ENCODE results near the gene ELMOD3.

DNA sequence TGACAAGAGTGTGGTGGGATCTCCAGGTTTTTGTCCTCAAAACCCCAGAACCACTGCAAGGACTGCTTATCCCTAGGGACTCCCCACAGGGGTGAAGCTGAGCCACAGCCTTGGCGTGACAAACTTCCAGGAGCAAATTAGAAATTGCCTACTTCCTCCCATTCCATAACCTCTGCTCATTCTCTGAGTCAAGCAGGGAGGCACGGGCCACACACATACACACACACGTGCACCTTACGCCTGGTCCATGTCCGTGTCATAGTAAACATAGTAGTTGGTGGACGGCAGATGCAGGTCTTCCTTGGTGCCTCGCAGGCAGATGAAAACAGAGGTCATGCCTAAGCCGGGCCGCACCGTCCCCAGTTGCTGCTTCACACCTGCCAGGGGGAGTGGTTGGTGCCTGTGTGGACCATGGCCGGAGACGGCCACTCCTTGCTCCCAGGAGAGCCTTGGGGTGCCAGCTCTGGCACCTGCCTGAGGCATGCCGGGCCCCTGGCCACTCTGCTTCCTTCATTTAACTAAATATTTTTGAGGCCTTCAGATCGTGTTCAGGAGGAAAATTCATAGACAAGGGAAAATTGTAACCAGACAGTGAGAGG lies 10.1 kb upstream of the ELMOD3 start:
- TF ChIP-seq, protein P1, sequence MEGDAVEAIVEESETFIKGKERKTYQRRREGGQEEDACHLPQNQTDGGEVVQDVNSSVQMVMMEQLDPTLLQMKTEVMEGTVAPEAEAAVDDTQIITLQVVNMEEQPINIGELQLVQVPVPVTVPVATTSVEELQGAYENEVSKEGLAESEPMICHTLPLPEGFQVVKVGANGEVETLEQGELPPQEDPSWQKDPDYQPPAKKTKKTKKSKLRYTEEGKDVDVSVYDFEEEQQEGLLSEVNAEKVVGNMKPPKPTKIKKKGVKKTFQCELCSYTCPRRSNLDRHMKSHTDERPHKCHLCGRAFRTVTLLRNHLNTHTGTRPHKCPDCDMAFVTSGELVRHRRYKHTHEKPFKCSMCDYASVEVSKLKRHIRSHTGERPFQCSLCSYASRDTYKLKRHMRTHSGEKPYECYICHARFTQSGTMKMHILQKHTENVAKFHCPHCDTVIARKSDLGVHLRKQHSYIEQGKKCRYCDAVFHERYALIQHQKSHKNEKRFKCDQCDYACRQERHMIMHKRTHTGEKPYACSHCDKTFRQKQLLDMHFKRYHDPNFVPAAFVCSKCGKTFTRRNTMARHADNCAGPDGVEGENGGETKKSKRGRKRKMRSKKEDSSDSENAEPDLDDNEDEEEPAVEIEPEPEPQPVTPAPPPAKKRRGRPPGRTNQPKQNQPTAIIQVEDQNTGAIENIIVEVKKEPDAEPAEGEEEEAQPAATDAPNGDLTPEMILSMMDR (IDR thresholded peaks at IDR 0.05) = no peak
- TF ChIP-seq, protein P2, sequence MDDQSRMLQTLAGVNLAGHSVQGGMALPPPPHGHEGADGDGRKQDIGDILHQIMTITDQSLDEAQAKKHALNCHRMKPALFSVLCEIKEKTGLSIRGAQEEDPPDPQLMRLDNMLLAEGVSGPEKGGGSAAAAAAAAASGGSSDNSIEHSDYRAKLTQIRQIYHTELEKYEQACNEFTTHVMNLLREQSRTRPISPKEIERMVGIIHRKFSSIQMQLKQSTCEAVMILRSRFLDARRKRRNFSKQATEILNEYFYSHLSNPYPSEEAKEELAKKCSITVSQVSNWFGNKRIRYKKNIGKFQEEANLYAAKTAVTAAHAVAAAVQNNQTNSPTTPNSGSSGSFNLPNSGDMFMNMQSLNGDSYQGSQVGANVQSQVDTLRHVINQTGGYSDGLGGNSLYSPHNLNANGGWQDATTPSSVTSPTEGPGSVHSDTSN (IDR thresholded peaks at IDR 0.05) = no peak
- TF ChIP-seq POLR2A (IDR thresholded peaks at IDR 0.05; ENCODE audit: low read length) (no peak), JUN (IDR thresholded peaks at IDR 0.05) (no peak), GATA3 (IDR thresholded peaks at IDR 0.05; ENCODE audit: borderline replicate concordance) (no peak), POLR2AphosphoS2 (conservative IDR thresholded peaks at IDR 0.05; ENCODE audit: low read length) (no peak), SMC3 (IDR thresholded peaks at IDR 0.05) (no peak), MYC (IDR thresholded peaks at IDR 0.05; ENCODE audit: borderline replicate concordance, low read length) (no peak), RAD21 (conservative IDR thresholded peaks at IDR 0.05 in 1 of 2, IDR thresholded peaks at IDR 0.05 in 1 of 2) (no peak), CBX8 (IDR thresholded peaks at IDR 0.05) (no peak), CEBPB (IDR thresholded peaks at IDR 0.05) (no peak), NR3C1 (IDR thresholded peaks at IDR 0.05) (no peak)
- TF ChIP-seq, protein P3, sequence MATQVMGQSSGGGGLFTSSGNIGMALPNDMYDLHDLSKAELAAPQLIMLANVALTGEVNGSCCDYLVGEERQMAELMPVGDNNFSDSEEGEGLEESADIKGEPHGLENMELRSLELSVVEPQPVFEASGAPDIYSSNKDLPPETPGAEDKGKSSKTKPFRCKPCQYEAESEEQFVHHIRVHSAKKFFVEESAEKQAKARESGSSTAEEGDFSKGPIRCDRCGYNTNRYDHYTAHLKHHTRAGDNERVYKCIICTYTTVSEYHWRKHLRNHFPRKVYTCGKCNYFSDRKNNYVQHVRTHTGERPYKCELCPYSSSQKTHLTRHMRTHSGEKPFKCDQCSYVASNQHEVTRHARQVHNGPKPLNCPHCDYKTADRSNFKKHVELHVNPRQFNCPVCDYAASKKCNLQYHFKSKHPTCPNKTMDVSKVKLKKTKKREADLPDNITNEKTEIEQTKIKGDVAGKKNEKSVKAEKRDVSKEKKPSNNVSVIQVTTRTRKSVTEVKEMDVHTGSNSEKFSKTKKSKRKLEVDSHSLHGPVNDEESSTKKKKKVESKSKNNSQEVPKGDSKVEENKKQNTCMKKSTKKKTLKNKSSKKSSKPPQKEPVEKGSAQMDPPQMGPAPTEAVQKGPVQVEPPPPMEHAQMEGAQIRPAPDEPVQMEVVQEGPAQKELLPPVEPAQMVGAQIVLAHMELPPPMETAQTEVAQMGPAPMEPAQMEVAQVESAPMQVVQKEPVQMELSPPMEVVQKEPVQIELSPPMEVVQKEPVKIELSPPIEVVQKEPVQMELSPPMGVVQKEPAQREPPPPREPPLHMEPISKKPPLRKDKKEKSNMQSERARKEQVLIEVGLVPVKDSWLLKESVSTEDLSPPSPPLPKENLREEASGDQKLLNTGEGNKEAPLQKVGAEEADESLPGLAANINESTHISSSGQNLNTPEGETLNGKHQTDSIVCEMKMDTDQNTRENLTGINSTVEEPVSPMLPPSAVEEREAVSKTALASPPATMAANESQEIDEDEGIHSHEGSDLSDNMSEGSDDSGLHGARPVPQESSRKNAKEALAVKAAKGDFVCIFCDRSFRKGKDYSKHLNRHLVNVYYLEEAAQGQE (IDR thresholded peaks at IDR 0.05) = no peak

All from A549 (cell line).